NCI-H187 (cell line): ENCODE measurements around the gene HPCA.
"Not testable (repeated sequence)": the region's sequence is repeated elsewhere in the genome, so short reads cannot be mapped to it uniquely, and the experiment has no call there.

Experiments used
- DNase-seq, 2 experiments: peaks; one replicate each; lab custom pipeline; 2025; lab: John Stamatoyannopoulos, UW

The HPCA gene

DNA sequence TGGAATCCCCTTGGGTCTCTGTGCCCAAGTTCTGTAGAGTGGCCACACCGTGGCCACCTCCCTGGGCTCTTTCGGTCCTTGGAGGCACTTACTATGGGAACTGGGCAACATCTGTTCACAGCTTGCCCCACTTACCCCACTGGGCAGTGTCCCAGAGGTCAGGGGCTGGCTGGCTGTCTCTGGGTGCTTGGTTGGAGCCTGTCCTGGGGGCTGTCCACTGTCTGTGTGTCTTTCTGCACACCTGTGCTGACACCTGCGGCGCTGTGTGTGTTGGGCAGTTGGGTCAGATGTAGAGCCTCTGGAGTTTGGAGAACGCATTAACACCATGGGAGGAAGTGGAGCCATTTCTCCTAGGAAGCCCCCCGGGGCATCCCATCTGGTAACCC is 16.2 kb downstream of the HPCA start:
- DNase-seq: no peak

DNA sequence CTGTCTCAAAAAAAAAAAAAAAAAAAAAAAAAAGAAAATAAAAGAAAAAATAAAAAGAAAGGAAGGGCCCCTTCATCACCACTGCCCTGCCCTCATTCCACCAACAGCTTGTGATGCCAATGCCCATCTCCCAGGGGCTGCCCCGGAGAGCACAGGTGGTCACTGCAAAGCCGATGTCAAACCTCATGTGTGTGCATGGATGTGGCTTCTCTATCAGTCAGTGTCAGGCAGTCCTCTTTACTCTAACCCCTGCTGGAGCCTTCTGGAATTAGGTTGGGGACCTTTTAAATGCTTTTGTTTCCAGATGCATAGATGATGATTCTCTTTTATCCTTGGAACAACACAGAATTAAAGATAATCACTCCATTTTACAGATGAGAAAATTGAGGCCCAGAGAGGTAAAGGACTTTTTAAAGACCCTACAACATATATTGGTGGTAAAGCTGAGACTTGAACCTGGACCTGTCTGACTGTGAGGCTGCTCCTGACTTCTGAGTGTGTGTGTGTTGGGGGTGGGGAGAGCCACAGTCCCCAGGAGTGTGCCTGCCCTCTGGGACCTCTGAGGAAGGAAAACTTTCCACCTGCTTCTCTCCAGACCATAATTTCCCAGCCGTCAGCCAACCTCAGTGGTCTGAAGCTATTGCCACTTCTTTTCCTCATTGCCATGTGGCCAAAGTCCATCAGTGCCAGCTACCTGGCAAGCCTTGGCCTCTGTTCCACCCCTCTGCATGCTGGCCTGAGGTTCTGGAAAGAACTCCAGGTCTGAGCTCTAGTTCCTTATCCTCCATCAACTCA is 17.9 kb downstream of the HPCA start:
- DNase-seq: no peak

DNA sequence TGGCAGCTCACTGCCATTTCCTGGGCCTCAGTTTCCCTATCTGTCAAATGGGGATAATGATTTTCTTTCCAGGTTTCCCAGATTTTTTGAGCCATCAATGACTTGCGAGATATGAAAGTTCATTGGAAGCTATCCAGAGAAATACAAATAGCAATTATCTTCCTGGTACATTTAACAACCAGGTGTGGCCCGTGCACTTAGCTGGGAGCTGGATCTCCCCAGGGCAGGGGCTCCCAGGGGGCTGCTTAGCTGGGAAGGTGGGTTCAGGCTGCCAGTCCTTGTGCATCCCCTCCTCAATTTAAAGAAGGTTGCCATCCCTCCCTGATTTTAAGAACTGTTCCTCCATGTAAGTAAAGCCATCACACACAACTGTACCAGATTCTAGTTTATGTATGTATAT is 18.5 kb downstream of the HPCA start:
- no peak for DNase-seq

DNA sequence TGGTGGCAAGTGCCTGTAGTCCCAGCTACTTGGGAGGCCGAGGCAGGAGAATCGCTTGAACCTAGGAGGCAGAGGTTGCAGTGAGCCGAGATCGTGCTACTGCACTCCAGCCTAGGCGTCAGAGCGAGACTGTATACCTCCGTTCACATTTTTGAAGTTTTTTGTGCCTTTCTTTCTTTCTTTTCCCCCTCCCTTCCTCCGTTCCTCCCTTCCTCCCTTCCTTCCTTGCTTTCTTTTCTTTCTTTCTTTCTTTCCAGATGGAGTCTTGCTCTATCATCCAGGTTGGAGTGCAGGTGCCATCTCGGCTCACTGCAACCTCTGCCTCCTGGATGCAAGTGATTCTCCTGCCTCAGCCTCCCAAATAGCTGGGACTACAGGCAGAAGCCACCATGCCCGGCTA is 19.3 kb downstream of the HPCA start:
- not testable (repeated sequence) for DNase-seq

DNA sequence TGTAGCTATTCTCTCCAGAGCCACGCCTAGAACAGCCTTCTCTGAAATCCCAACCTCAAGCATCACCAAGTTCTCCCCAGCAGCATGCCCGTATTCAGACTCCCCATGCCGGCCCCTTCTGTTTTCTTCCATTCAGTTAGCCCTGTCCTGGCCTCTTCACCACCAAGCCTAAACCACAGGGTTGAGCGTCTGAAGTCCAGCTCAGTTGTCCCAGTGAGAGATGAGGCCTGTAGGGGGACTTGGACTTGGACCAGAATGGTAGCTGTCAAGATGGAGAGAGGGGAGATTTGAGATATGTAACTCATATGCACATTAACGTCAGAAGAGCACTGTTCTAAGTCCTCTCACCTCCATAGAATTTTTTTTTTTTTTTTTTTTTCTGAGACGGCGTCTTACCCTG is 20.4 kb downstream of the HPCA start:
- no peak for DNase-seq

DNA sequence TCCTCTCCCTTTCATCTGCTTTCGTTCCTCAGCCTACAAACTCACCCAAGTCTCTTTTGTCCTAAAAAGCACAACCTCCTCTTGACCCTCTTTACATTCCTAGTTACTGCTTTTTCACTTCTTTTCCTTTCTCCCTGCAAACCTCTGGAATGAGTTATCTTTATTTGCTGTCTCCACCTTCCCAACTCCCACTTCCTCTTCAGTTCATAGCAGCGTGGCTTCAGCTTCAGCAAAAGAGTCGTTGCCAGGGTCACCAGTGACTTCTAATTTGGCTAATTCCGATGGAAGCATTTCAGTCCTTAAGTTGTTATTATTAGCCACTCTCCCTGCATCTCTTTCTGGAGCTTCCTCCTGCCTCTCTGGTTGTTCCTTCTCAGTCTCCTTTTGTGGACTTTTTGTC is 21.1 kb downstream of the HPCA start:
- DNase-seq: no peak

DNA sequence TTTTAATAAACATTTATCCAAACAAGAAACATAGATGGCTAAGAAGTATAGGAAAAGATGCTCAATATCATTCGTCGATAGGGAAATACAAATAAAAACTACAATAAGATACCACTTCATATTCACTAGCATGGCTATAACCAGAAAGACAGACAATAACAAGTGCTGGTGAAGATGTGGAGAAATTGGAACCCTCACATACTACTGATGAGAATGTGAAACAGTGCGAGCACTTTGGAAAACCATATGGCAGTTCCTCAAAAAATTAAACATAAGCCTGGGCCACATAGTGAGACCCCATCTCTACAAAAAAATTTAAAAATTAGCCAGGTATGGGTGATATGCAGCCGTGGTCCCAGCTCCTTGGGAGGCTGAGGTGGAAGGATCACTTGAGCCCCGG is 24.0 kb downstream of the HPCA start:
- DNase-seq: no peak

DNA sequence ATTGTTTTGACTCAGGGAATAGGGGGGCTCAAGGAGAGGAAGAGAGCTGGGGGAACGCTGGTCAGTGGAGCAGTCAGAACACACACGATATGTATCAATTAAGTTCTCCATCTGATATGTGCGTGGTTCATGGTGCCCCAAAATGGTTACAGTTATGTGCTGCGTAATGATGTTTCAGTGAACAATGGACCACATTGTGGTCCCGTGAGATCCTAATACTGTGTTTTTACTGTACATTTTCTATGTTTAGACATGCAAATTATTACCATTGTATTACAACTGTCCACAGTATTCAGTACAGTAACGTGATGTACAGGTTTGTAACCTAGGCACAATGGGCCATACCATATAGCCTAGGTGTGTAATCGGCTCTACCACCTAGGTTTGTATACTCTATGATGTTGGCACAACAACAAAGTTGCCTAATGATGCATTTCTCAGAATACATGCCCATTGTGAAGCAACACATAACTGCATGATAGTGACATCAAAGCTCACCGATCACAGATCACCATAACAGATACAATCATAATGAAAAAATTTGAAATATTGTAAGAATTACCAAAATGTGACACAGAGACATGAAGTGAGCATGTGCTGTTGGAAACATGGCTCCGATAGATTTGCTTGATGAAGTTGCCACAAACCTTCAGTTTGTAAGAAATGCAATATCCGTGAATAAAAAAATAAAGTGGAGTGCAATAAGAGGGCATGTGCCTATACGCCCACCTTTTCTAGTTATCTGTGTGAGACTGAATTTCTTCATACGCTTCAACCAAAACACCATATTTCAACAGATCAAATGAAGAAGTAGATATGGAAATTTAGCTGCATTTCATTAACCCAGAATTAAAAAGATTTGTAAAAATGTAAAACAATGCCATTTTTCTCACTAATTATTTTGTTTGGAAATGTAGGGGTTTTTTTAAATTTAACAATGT is 29.7 kb downstream of the HPCA start:
- DNase-seq: no peak

DNA sequence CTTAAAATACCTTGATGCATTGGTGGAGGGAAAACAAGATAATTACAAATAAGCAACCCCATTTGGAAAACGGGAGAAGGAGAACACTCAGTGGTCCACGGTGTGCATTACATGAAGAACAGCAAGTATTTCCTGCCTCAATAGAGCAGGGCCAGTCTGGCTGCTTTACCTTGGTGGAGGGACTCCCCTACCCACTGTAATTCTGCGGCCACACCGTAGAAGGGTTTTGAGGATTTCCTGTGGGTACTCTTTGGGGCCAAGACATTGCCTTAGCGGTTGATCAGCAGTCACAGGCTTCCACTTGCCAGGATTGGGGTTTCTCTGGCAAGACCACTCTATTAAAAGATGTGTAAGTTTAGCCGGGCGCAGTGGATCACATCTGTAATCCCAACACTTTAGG is 31.2 kb downstream of the HPCA start:
- no peak for DNase-seq

DNA sequence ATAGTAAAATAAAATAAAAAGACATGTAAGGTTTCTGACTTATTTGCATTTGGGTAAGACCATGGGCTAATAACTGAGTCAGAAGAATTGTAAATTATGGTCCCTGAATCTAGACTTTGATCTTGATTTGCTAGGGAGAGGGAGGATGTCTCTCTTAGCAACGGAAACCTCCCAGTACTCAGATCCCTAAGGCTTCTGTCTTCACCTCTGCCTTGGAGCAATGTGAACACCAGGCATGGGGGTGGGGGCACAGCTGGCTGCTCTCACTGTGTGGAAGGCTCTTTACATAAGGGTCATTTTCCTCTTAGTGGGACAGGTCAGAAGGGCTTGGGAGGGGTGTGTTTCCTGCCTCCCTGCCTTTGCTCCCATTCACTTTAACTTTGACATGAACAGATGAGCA is 31.9 kb downstream of the HPCA start:
- no peak for DNase-seq

DNA sequence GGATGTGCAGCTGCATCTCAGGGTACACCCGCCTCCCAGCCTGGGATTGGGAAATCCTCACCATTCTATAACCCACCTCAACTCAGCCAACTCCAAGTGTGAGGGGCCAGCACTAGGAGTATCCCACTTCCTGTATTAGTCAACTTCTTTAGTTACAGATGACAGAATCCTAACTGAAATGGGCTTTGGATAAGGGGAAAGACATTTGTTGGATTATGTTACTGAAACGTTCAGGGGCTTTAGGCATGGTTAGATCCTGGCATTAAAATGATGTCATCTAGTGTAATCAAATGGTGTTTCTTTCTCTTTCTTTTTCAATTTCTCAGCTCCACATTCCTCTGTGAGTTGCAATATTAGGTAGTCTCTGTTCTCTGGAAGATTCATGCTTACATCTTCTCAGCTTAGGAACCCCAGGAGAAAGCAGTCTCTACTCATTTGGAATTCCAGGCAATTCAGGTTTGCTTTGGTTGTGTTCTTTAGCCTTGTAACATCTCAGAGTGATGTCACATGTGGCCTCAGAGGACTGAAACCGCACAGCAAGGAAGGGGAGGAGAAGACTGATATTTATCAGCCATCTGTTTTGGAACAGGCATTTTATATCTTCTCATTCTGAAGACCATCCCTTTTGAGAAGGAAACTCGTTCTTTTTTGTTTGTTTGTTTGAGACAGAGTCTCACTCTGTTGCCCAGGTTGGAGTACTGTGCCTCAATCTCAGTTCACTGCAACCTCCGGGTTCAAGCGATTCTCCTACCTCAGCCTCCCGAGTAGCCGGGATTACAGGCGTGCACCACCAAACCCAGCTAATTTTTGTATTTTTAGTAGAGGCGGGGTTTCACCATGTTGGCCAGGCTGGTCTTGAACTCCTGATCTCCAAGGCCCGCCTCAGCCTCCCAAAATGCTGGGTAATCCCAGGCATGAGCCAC is 33.8 kb downstream of the HPCA start:
- DNase-seq: no peak

DNA sequence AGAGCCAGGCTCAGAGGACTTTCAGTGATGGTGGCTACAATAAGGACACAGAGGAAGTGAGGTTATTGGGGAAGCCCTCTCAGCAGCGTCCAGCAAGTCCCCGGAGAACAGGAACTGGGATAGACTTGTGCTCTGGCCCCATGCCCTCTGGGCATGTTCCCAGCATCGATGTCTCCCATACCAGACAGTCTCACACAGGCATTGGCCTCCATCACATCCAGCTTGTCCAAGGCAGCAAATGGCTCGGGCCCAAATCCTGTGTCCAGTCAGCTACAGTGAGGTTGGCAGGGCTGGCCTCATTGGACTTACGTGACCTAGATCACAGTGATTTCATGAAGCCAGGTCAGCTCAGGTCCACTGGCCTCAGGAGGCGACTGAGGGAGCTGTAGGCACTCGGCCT is 34.5 kb downstream of the HPCA start:
- no peak for DNase-seq

DNA sequence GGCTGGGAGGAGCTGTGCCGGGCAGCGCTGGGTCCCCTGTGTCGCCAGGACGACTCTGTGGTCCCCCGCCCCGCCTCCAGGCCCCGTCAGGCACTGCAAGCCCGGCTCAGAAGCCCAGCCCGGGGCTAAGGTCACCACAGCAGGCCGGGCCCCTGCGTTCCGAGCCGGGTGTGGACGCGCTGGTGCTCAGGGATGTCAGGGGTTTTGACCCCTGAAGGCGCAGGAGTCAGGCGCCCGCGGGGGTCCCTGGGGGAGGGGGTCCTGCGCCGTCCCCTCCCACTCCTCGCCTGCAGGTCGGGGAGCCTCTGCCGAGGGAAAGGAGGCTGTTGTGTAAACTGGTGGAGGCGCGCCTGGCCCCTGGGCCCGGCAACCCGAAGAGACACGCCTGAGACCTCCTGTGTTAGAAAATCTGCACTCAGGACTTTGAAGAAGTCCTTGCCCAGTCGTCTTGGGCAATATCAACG is 38.6 kb downstream of the HPCA start:
- DNase-seq: no peak

DNA sequence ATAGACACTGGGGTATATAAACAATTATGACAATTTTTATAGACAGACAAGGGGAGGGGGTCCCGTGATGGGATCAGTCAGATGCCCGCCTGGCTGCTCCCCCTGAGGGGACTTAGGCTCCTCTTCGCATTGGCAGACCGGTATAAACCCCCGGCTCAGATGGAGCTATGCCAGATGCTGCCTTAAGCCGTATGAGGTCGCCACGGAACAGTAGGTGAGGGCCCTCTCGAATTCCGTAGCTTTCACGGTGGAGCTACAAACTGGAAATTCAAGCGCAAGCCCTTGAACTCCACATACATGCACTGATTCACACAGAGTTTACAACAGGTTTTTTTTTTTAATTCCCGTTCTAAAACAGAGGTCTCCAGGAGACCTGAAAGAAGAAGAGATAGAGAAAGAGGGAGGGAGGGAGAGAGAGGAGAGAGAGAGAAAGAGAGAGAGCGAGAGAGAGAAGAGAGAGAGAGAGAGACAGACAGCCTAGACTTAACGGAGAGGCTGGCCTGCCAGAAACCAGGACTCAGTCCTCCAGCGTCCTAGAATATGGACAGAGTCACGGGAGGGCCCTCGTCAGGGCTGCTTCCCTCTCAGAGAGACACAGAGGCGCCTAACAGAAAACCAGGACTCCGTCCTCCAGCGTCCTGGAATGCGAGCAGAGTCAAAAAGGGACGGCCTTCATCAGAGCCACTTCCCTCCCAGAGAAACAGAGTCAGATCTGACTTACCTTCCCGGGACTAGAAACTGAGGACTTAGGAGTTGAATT is 39.3 kb downstream of the HPCA start:
- no peak for DNase-seq

DNA sequence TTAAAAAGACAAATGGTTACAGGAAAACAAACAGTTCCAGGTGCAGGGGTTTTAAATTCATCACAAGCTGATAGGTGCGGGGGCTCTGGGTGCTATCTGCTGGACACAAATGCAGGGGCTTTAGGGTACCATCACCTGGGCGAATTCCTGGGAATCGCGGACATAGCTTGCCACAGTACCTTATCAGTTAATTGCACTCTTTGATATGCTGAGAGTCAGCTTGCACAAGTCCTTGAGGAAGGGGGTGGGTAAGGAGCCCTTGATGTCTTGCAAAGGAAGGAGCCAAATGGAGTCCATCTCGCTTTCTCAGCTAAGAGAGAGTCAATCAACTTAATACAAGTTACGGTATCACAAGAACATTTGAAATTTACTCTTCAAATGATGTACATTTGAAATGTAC is 40.3 kb downstream of the HPCA start:
- no peak for DNase-seq

DNA sequence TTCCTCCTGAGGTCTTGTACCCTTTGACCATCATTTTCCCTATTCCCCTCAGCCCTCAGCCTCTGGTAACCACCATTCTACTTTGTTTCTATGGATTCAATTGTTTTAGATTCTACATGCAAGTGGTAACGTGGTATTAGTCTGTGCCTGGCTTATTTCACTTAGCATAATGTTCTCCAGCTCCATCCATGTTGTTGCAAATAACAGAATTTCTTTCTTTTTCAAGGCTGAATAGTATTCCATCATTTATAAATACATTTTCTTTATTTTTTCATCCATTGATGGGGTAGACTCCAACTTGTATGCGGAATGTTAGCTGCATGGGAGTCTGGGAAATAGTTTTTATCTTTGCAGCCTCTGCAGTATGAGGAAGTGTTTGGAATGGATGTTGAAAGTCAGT is 41.1 kb downstream of the HPCA start:
- DNase-seq: no peak

DNA sequence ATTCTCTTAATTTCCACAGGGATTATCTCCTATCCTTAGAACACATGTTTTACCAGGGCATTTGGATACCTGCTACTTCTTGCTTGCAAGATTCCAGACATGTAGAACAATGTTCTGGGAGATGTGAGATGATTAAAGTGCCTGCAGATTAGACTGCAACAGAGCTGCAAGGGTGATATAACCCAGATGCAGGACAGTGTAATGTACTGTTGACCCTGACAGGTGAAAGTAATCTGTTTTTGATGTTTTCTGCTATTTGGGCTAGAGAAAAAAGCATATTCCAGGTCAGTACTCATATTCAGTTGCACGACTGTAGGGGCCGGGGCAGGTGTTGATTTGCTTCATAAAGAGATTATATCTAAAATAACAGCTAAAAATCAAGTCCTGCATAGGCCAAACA is 42.0 kb downstream of the HPCA start:
- no peak for DNase-seq

DNA sequence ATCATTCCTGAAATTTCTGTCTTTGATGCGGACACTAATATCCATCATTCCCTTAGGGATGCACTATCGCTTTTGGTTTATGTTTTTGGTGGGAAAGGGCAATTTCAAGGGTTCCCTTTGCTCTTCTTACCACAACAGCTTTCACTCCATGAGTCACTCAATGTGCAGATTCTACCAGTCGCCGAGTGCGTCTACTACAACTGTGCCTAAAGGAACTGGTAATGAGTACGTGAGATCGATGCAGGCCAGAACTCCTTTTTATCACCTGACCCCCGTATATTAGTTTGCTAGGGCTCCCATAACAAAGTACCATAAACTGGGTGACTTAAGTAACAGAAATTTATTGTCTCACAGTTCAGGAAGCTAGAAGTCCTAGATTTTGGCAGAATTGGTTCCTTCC is 42.4 kb downstream of the HPCA start:
- no peak for DNase-seq

DNA sequence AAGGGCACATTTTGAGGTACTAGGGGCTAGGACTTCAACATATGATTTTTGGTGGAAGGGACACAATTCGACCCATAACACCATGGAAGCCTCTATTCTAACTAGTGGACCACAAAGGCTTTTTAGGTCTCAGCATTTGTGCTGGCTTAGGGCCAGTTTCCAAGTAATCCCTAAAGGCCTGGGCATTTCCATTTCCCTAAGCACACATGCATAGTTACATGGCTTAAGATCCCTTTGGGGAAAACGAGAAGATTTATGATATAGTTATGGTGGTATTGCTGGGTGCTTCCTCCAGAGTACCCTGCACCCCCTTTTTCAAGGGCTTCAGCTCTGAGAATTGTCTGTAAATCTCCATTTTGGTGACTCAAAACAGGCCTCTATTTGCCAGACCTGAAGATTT is 43.1 kb downstream of the HPCA start:
- no peak for DNase-seq

DNA sequence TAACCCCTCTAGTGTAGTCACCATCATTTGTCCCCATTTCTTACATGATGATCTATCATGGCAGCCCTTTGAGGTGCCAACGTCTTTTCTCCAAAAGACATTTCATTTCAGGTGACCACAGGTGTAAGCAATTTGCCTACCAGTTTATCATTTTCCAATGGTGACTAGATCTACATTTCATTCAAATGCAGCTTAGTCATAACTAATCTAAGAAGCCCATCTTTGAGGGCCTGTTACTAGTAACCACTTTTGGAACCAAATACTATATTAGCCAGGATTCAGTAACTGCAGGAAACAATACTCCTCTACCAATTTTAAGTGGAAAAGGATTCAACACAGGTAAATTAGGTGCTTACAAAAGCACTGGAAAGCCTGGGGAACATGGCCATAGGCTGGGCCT is 45.5 kb downstream of the HPCA start:
- DNase-seq: no peak

DNA sequence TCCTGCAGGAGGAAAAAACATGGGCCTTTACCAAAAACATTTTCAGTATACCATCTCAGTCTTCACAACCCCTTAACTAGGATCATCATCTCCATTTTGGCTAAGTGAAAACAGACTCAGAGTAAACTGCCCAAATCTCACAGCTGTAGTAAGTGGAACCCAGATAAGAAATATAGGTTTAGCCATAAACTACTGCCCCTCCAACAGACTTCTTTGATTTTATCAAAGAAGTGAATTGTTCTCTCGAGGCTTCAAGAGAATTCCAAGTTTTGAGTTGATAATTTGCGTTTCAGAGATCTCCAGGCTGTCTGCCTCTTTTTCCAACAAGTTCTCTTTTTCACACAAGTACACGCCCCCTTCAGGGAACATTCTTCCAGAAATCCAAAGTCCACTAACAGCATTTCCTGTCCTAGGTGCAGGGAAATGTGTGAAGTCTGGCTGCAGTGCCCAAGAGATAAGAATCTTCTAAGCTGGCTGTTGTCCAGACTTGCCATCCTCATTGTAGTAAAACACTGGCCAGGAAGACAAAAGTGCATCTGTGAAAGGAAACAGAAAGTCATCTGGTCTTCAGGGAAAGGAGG is 47.5 kb downstream of the HPCA start:
- no peak for DNase-seq
